Heart left ventricle (tissue), 13 donors: Measurements from ENCODE around the gene NEDD9.

Source experiments
- POLR2A ChIP-seq, 2 donors: fragments of 450-650 bp; IDR thresholded peaks; one replicate each; pipeline ENCODE4 v1.6.1; 2017; ENCODE audit warnings: antibody characterized with exemption in 2 of 2, mild to moderate bottlenecking in 2 of 2, moderate library complexity in 2 of 2
- TF ChIP-seq, protein P1 (sequence below), 12 donors: fragments of 200-600 bp; sonication (generic) in 4 of 12; IDR thresholded peaks; one replicate each; pipeline versions ENCODE4 v1.5.0 to v1.8.0; 2018 to 2022; ENCODE audit warnings: antibody characterized with exemption in 12 of 12, mild to moderate bottlenecking in 5 of 12
- donor health status: ischemic (EF 13 %, LVEDD 7.1; RV severe dilation, severe dysfunction).
- donor health status: DM: no; HTN: yes; CAD: no.
- donor health status: DM: no; HTN: no; CAD: no.
- donor health status: ischemic (EF 25% LVEDD 6.9; RV normal size, moderate dysfunction).
- donor health status: ischemic (EF 25% LVEDD 5.7; RV mildly dilated, moderate dysfunction).
- donor health status: ischemic (EF 35%, LVEDD 5.7; RV mildly dilated, moderate dysfunction).
- donor health status: nonischemic (EF 11% LVEDD 7.7; RV severe dilation, severe dysfunction).
- donor health status: DM: yes; HTN: yes; CAD: no.
- donor health status: PGD.
- donor health status: ischemic (EF 29% LVEDD 5.4; RV normal size, mild dysfunction).
- donor health status: nonischemic (EF 23%, LVEDD 6.1; RV moderate dilation, normal function).

DNA sequence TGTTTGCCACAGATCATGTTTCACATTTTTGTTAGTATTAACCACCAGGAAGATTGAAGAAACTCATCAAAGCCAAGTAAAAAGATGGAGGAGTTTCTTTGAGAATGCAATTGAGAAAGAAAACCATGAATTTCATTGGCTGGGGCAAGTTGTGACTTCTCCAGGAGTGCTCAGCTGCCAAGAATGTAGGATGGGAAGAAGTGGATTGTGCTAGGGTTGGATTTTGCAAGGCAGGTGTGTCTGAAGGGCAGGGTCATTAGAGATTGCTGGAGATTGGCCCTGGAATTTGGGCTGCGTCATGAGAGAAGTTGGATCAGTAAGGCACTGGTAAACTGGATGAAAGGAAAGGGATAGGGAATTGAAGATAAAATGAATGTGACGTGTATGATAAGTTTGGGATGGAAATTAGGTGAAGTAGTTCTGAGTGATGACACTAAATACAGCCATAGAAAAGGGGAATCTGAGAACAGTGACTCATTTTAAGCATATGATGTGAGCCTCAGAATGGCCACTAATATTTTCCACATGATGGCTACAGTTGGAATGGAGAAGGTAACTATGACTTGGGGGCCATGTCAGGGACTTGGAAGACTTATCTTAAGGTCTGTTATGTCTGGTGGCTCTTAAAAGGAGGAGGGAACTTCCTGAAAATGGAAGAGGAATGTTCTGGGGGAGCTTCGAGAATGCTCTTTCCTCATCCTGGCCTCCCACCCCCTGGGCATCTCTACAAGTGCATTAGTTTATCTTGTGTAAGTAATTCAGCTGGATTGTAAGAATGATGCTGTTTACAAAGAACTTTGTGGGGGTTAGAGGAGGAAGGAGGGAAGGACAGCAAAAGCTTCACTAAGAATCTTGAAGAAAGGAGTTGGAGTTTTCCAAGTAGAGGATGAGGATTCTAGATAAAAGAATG lies 93.2 kb downstream of the NEDD9 start:
- TF ChIP-seq, protein P1, sequence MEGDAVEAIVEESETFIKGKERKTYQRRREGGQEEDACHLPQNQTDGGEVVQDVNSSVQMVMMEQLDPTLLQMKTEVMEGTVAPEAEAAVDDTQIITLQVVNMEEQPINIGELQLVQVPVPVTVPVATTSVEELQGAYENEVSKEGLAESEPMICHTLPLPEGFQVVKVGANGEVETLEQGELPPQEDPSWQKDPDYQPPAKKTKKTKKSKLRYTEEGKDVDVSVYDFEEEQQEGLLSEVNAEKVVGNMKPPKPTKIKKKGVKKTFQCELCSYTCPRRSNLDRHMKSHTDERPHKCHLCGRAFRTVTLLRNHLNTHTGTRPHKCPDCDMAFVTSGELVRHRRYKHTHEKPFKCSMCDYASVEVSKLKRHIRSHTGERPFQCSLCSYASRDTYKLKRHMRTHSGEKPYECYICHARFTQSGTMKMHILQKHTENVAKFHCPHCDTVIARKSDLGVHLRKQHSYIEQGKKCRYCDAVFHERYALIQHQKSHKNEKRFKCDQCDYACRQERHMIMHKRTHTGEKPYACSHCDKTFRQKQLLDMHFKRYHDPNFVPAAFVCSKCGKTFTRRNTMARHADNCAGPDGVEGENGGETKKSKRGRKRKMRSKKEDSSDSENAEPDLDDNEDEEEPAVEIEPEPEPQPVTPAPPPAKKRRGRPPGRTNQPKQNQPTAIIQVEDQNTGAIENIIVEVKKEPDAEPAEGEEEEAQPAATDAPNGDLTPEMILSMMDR (IDR thresholded peaks at IDR 0.05) = no peak
- no peak for TF ChIP-seq POLR2A (IDR thresholded peaks at IDR 0.05)
